Mesodermal cell (in vitro differentiated cells): ENCODE measurements around the gene C10orf90. TPM values are rescaled to one million over a fixed set of nuclear protein-coding genes. Genes with fewer than 3 reads are reported as not detected.

ENCODE experiments used
- H3K27ac ChIP-seq: 2 replicates; pipeline ENCODE4 v1.7.0; 2013; ENCODE audit warnings: mild to moderate bottlenecking, low read depth, low read length, moderate library complexity; ENCODE audit not compliant: severe bottlenecking
- H3K36me3 ChIP-seq: 2 replicates; pipeline ENCODE4 v1.7.1; 2013; ENCODE audit warnings: mild to moderate bottlenecking, low read length, moderate library complexity; ENCODE audit not compliant: control insufficient read depth, insufficient read depth
- H3K4me1 ChIP-seq: one replicate; pipeline ENCODE4 v1.7.1; 2013; ENCODE audit warnings: mild to moderate bottlenecking, low read length; ENCODE audit not compliant: insufficient read depth, control insufficient read depth, poor library complexity, severe bottlenecking
- H3K4me3 ChIP-seq: 2 replicates; pipeline ENCODE4 v1.7.0; 2013; ENCODE audit warnings: low read length, control low read depth, mild to moderate bottlenecking; ENCODE audit not compliant: insufficient read depth, poor library complexity, severe bottlenecking; ENCODE audit errors: extremely low read depth
- H3K9me3 ChIP-seq: 2 replicates; pipeline ENCODE4 v1.7.1; 2013; ENCODE audit warnings: mild to moderate bottlenecking, low read length, moderate library complexity; ENCODE audit not compliant: control insufficient read depth
- WGBS, 2 experiments: methylation state at CpG; one replicate each; pipeline ENCODE4 v1.1.5; 2013; ENCODE audit warnings: missing lambda C conversion rate in 2 of 2; ENCODE audit not compliant: insufficient coverage in 2 of 2; 5-methylcytosine and 5-hydroxymethylcytosine counted together
- polyA plus RNA-seq, 2 experiments: library from polyadenylated mRNA; stranded (reverse); fragments of 50-300 nt; gene quantifications; one replicate each; pipeline ENCODE4 v1.2.3, GENCODE V29; 2013

C10orf90 gene, protein sequence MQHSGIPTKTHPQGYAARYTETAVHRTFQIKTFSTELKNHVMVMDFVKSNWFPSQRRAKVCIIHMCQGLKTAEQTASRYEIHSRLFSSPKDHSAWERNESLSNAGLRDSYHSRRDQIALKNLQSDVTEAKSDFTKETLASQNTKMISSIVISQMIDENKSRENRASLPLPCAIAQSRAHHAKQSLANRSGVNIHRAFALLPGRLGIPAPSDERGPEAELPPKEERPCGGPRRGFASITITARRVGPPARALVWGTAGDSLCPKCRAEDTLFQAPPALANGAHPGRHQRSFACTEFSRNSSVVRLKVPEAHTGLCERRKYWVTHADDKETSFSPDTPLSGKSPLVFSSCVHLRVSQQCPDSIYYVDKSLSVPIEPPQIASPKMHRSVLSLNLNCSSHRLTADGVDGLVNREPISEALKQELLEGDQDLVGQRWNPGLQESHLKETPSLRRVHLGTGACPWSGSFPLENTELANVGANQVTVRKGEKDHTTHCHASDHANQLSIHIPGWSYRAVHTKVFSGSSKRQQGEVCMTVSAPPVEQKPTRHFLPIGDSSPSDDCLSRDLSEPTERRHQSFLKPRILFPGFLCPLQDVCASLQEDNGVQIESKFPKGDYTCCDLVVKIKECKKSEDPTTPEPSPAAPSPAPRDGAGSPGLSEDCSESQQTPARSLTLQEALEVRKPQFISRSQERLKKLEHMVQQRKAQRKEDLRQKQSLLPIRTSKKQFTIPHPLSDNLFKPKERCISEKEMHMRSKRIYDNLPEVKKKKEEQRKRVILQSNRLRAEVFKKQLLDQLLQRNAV
- polyA plus RNA-seq (2013, experiment 1 of 2) = not detected
- polyA plus RNA-seq (2013, experiment 2 of 2) = not detected

DNA sequence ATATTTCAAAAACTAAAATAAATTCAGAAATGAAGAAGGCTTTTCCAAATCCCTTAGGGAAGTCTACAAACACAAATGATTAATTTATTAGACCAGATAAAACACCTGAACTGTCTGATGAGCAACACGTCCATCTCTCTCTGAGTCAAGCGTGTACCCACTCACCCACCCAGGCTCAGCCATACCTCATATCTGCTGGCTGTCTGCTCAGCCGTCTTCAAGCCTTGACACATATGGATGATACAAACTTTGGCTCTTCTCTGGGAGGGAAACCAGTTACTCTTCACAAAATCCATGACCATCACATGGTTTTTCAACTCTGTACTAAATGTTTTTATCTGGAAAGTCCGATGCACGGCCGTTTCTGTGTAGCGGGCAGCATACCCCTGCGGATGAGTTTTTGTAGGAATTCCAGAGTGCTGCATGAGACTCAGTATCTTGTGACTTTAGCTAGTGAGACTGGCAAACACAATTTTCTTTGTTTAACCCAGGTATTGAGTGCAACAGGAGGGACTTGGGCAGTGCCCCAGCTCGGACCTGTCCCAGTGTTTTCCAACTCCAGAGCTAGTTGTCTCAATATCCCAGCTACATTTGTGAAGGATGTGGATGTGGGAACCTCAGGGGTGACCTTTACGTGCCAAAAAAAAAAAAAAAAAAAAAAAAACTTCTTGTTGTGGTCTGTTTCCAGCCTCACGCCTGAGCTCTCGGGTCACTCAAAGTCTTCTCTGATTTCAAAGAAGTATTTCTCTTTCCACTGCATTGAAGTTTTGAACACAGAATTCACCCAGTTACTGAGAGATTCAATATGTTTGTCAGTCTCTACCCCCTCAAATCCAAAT is at the start of gene C10orf90:
Gene C10orf90, minus strand, starts transcription at position 638 of the 839 bp plus-strand sequence. Its CDS starts 213 bp downstream, at position 425.
- no peaks in the 10 kb centered on the region for H3K4me1 ChIP-seq
- H3K9me3 ChIP-seq = no peaks in the 10 kb centered on the region
- no peak within 1 kb of the TSS for H3K27ac ChIP-seq
- WGBS, 2 experiments = 90 to 94% methylated on average over 10 of the region's 12 CpGs
- no peaks in the 10 kb centered on the region for H3K36me3 ChIP-seq
- H3K4me3 ChIP-seq = no peak within 1 kb of the TSS

DNA sequence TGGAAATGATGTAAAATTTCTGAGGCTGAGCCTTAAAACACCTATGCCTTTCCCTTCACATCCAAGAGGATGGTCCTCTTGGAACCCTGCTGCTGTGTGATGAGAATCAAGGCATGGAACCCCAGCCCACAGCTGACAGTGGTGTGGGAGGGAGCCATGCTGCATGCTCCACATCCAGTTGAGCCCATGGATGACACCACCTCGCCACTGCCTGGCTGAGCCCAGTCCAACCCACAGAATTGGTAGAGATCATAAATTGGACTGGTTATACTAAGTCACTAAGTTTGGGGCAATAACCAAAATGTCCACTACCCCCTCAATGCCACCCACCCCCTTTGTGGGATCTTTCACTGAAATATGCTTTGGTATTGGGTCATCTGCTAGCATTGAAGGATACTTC is 45.9 kb upstream of the C10orf90 start:
- no peaks in the 10 kb centered on the region for H3K36me3 ChIP-seq
- H3K27ac ChIP-seq = no peak overlapping the region
- no peak overlapping the region for H3K4me3 ChIP-seq
- H3K9me3 ChIP-seq = no peaks in the 10 kb centered on the region
- H3K4me1 ChIP-seq = no peaks in the 10 kb centered on the region
- no CpG with 5 or more reads among the region's 1 CpG for WGBS, 2 experiments

GRCh38 chr10:126713594-126713993 is 43.1 kb upstream of the C10orf90 start:
- Histone ChIP-seq H3K27ac (no peak overlapping the region), H3K36me3 (no peaks in the 10 kb centered on the region), H3K4me3 (no peak overlapping the region), H3K9me3 (no peaks in the 10 kb centered on the region), H3K4me1 (no peaks in the 10 kb centered on the region)
- WGBS, 2 experiments = 77 to 85% methylated on average over 3 to 4 of the region's 7 CpGs

- H3K4me3 ChIP-seq = no peak overlapping the region
- H3K36me3 ChIP-seq = no peaks in the 10 kb centered on the region
- H3K9me3 ChIP-seq = no peaks in the 10 kb centered on the region
- no peaks in the 10 kb centered on the region for H3K4me1 ChIP-seq
- 70 to 90% methylated on average over 5 of the region's 6 CpGs for WGBS, 2 experiments
- no peak overlapping the region for H3K27ac ChIP-seq
Measured at GRCh38 chr10:126712681-126713080, 42.2 kb upstream of the C10orf90 start.

DNA sequence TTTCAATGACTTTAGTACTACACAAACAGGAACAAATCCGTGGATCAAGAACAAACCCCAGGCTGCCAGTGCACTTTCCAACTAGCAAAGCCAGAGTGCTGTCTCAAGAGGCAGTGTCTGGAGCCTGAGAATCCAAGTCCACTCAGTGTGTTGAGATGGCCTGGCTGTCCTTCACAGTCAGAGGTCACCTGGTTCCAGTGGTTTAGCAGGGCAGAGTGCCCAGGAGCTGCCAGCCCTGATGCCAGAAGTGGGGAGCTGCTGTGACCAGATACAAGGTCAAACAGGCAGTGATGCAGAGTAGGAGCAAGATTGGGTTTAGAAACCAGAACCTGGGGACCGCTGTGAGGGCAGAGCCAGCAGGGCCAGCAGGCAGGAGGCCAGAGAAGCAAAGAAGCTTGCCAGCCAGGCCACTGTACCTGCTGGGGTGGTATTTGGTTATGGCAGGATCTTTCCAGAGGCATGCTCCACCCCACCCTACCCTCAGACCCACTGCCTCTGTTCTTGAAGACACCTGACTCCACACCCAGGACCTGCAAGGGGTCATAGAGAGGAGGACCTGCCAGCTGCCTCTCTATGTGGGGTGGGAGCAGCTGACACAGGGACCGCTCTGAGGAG is 35.6 kb upstream of the C10orf90 start:
- no peak overlapping the region for H3K27ac ChIP-seq
- no peaks in the 10 kb centered on the region for H3K4me1 ChIP-seq
- H3K9me3 ChIP-seq = no peaks in the 10 kb centered on the region
- WGBS, 2 experiments = 90 to 92% methylated on average over 2 to 3 of the region's 3 CpGs
- H3K4me3 ChIP-seq = no peak overlapping the region
- no peaks in the 10 kb centered on the region for H3K36me3 ChIP-seq

GRCh38 chr10:126705131-126705530 is 34.6 kb upstream of the C10orf90 start:
- no peaks in the 10 kb centered on the region for H3K9me3 ChIP-seq
- WGBS, 2 experiments = 0 to 50% methylated on average over 1 to 2 of the region's 5 CpGs
- H3K4me3 ChIP-seq = no peak overlapping the region
- no peaks in the 10 kb centered on the region for H3K36me3 ChIP-seq
- no peak overlapping the region for H3K27ac ChIP-seq
- no peaks in the 10 kb centered on the region for H3K4me1 ChIP-seq

DNA sequence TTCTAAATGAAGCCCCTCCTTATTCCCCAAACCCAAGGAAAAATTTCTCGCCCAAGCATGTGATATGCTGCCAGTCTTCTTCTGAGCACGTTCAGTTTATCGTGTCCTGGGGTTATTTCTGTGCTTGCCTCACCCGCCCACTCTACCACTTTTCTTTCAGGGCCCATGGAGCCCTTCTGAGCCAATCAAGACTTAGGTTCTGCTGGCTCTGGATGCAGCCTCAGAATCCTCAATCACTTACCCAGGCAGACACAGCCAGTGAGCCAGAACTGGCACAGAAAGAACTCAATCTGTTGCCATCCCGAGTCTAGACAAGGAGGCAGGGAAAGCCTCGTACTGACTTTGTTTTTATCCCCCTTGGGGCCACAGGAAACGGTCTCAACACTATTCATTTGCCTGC is 34.2 kb upstream of the C10orf90 start:
- Histone ChIP-seq H3K36me3 (no peaks in the 10 kb centered on the region), H3K4me3 (no peak overlapping the region), H3K9me3 (no peaks in the 10 kb centered on the region), H3K4me1 (no peaks in the 10 kb centered on the region), H3K27ac (no peak overlapping the region)
- WGBS, 2 experiments = 85 to 92% methylated on average over 5 to 6 of the region's 7 CpGs

GRCh38 chr10:126702181-126702580 is 31.7 kb upstream of the C10orf90 start:
- H3K9me3 ChIP-seq = no peaks in the 10 kb centered on the region
- H3K4me1 ChIP-seq = no peaks in the 10 kb centered on the region
- WGBS, 2 experiments = no CpG with 5 or more reads among the region's 3 CpGs

DNA sequence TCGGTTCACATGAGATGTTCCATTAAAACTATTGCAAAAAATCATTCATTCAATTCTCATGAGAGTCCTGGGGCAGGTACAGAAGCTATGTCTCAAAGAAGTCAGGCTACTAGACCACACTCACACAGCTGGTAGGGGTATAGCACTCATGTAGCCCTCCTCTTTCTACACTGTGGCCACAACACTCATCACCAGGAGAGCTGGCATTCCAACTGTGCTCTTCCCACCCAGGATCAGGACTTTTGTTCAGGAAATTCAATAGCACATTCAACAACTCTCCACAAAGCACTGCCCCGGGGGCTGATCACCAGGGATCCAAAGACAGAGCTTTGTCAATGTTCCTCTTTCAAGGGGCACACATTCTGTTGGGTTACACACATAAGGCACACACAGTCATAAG is 31.0 kb upstream of the C10orf90 start:
- Histone ChIP-seq H3K4me1 (no peaks in the 10 kb centered on the region), H3K27ac (no peak overlapping the region), H3K36me3 (no peaks in the 10 kb centered on the region), H3K9me3 (no peaks in the 10 kb centered on the region), H3K4me3 (no peak overlapping the region)
- WGBS, 2 experiments = 78 to 100% methylated on average over 1 to 2 of the region's 2 CpGs

More at GRCh38 chr10:126702181-126702580, 31.7 kb upstream of the C10orf90 start:
- no peak overlapping the region for H3K27ac ChIP-seq
- no peaks in the 10 kb centered on the region for H3K36me3 ChIP-seq
- no peak overlapping the region for H3K4me3 ChIP-seq

- 67 to 100% methylated on average over 1 of the region's 1 CpG for WGBS, 2 experiments
Measured at GRCh38 chr10:126696684-126697083, 26.2 kb upstream of the C10orf90 start.

More at GRCh38 chr10:126696684-126697083, 26.2 kb upstream of the C10orf90 start:
- Histone ChIP-seq H3K9me3 (no peaks in the 10 kb centered on the region), H3K27ac (no peak overlapping the region), H3K4me1 (no peaks in the 10 kb centered on the region), H3K4me3 (no peak overlapping the region), H3K36me3 (no peaks in the 10 kb centered on the region)
